Measurements from ENCODE around the gene LZTS2. TPM values are rescaled to one million over a fixed set of nuclear protein-coding genes. Genes with fewer than 3 reads are reported as not detected.

The LZTS2 gene
- total and polyA plus RNA-seq, 10 of the 15 experiments (the other 5 are each of a cell fraction or from before 2014, with no cell fraction given) = 0.08 to 13.4 (median 7.2) TPM

DNA sequence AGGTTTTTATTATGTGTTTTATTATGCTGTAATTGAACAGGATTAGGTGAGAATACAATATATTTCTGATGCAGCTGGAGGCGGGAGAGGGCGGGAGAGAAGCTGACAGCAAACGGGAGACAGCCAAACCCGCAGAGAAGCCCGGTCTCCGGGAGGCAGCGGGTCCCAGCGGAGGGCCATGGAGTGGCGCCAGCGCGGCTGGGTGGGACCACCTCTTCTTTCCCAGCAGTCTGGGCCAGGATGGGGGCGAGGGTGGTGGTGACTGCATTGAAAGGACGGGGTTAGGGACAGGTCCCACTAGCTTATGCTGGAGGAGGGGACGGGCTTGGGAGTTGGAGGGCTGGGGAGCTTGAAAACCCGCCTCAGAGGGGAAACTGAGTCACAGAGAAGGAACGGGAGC lies 47.7 kb downstream of the LZTS2 start (continued):
- no peak for TF ChIP-seq POLR2AphosphoS5 (IDR thresholded peaks at IDR 0.05; ENCODE audit: low read length)
- no peak for TF ChIP-seq GATAD2B (conservative IDR thresholded peaks at IDR 0.05; ENCODE audit: low read depth)
- no peak for TF ChIP-seq MYB (IDR thresholded peaks at IDR 0.05; ENCODE audit: borderline replicate concordance, low read depth, low read length)
- TF ChIP-seq TARDBP (IDR thresholded peaks at IDR 0.05; ENCODE audit: borderline replicate concordance) = no peak
- no peak for TF ChIP-seq JUND (IDR thresholded peaks at IDR 0.05; ENCODE audit: low read depth, low read length)

DNA sequence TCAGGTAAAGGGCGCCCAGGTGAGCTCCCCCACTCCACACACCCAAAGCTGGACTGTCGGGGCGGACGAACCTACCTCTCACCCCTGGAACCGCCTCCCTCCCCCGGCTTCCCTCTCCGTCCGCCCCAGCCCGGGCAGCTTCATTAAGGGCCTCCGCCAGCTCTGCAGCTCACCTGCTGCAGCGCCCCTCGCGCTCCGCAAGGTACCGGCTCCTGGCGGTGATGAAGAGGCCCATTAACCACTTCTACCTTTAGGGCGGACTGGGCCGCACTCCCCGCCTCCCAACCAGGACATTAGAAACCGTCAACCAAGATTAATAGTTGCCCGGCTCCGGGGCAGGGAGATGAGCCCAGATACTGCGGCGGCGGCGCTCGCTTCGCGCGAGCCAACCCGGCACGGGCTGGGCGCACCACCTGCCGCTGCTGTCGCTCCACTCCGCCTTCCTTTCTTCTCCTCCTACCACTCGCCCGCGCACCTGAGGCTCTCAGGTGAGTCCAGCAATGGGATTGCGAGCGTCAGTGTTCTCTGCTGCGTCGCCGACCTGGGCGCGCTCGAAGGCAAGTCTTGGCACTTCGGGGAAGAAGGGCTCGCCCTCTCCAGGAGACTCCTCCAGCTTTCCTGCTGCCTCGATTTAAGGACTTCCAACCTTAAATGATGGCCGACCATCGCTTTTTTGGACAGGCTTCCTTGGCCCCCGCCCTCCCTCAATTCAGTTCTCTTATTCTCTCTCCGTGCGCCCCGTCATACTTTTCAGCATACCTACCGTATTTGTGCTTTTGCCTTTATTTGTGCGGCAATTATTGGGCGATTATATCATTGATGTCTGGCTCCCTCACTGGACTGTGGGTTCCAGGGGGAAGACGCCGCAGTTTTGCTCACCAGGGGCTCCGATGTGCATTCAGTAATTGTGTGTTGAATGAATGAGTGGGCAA lies 48.6 kb downstream of the LZTS2 start:
- no peak overlapping the region for H3K4me3 ChIP-seq
- peaks cover 0 to 1% of the 10 kb centered on the region in 2 experiments; a peak in 2 of 4 replicates for H3K27me3 ChIP-seq (replicated peaks in 1 of 2; ENCODE audit: control insufficient read depth in 2 of 2, insufficient read depth in 2 of 2, low read length in 1 of 2)
- in situ Hi-C loops (cut with MboI) = no loop called here
- no peak overlapping the region for H2AFZ ChIP-seq (ENCODE audit: control insufficient read depth, low read depth, low read length)
- DNase-seq (ENCODE audit: low read depth, low spot score) (no peak), ATAC-seq (no peak), FAIRE-seq (no peak)
- no peaks in the 10 kb centered on the region for H3K9me3 ChIP-seq (replicated peaks; ENCODE audit: control insufficient read depth, insufficient read depth, low read length)
- WGBS (ENCODE audit: insufficient coverage, insufficient replicate concordance, low lambda C conversion rate, missing lambda C conversion rate) = 77% methylated on average over 60 of the region's 62 CpGs
- H3K27ac ChIP-seq (ENCODE audit: control insufficient read depth, insufficient read depth) = no peak overlapping the region
- CTCF ChIA-PET = interaction anchor here (1.2 to 24.4 kb wide), 2 partner anchors 13 to 94 kb away, joined by 3 to 885 read pairs; partner anchors contain the start of gene KAZALD1
- RAD21 ChIA-PET (ENCODE audit: unreplicated experiment) = no interaction called here
- no peak overlapping the region for H3K4me2 ChIP-seq (ENCODE audit: control insufficient read depth, insufficient read depth)
- H3K9ac ChIP-seq (ENCODE audit: control insufficient read depth, insufficient read depth, low read length) = no peak overlapping the region
- intact Hi-C loops (cut with micrococcal nuclease; ENCODE audit: unreplicated experiment) = no loop called here
- POLR2A ChIA-PET = interaction anchor here (0.5 kb wide), 1 partner anchor 13 kb away, joined by 3 read pairs; no protein-coding TSS in a partner anchor
- H4K20me1 ChIP-seq (ENCODE audit: control insufficient read depth, insufficient read depth) = no peaks in the 10 kb centered on the region
- peaks cover 8% of the 10 kb centered on the region for H3K4me1 ChIP-seq (ENCODE audit: control insufficient read depth, insufficient read depth, low read length)
- no peaks in the 10 kb centered on the region for H3K36me3 ChIP-seq (ENCODE audit: control insufficient read depth in 2 of 2, insufficient read depth in 2 of 2, low read length in 1 of 2)
- no TSS peak for BruUV-seq (replicated peaks)
- no peaks in the 10 kb centered on the region for H3K79me2 ChIP-seq (ENCODE audit: control insufficient read depth, insufficient read depth, low read length)
- SMC1A ChIA-PET (ENCODE audit: uncharacterized antibody, unreplicated experiment) = interaction anchor here (1.4 kb wide), 1 partner anchor 28 kb away, joined by 3 read pairs; no protein-coding TSS in a partner anchor
- TF ChIP-seq ZZZ3 (IDR thresholded peaks at IDR 0.05; ENCODE audit: control insufficient read depth, insufficient read length, low read depth) = no peak
- TF ChIP-seq BCLAF1 (IDR thresholded peaks at IDR 0.05) = no peak
- TF ChIP-seq, protein P1, sequence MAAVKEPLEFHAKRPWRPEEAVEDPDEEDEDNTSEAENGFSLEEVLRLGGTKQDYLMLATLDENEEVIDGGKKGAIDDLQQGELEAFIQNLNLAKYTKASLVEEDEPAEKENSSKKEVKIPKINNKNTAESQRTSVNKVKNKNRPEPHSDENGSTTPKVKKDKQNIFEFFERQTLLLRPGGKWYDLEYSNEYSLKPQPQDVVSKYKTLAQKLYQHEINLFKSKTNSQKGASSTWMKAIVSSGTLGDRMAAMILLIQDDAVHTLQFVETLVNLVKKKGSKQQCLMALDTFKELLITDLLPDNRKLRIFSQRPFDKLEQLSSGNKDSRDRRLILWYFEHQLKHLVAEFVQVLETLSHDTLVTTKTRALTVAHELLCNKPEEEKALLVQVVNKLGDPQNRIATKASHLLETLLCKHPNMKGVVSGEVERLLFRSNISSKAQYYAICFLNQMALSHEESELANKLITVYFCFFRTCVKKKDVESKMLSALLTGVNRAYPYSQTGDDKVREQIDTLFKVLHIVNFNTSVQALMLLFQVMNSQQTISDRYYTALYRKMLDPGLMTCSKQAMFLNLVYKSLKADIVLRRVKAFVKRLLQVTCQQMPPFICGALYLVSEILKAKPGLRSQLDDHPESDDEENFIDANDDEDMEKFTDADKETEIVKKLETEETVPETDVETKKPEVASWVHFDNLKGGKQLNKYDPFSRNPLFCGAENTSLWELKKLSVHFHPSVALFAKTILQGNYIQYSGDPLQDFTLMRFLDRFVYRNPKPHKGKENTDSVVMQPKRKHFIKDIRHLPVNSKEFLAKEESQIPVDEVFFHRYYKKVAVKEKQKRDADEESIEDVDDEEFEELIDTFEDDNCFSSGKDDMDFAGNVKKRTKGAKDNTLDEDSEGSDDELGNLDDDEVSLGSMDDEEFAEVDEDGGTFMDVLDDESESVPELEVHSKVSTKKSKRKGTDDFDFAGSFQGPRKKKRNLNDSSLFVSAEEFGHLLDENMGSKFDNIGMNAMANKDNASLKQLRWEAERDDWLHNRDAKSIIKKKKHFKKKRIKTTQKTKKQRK (IDR thresholded peaks at IDR 0.05; ENCODE audit: low read depth, low read length) = no peak
- TF ChIP-seq, protein P2, sequence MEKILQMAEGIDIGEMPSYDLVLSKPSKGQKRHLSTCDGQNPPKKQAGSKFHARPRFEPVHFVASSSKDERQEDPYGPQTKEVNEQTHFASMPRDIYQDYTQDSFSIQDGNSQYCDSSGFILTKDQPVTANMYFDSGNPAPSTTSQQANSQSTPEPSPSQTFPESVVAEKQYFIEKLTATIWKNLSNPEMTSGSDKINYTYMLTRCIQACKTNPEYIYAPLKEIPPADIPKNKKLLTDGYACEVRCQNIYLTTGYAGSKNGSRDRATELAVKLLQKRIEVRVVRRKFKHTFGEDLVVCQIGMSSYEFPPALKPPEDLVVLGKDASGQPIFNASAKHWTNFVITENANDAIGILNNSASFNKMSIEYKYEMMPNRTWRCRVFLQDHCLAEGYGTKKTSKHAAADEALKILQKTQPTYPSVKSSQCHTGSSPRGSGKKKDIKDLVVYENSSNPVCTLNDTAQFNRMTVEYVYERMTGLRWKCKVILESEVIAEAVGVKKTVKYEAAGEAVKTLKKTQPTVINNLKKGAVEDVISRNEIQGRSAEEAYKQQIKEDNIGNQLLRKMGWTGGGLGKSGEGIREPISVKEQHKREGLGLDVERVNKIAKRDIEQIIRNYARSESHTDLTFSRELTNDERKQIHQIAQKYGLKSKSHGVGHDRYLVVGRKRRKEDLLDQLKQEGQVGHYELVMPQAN (conservative IDR thresholded peaks at IDR 0.05) = no peak
- TF ChIP-seq SP1 (IDR thresholded peaks at IDR 0.05; ENCODE audit: low read depth, low read length) = no peak
- no peak for TF ChIP-seq SMARCA5 (IDR thresholded peaks at IDR 0.05)
- no peak for TF ChIP-seq BMI1 (IDR thresholded peaks at IDR 0.05; ENCODE audit: borderline replicate concordance)
- TF ChIP-seq SRF (IDR thresholded peaks at IDR 0.05; ENCODE audit: low read depth in 2 of 2, low read length in 2 of 2) = no peak
